ENCODE results near the gene CCL19. TPM values are rescaled to one million over a fixed set of nuclear protein-coding genes. Genes with fewer than 3 reads are reported as not detected.

CCL19 gene
- total RNA-seq, 1 donor: not detected

DNA sequence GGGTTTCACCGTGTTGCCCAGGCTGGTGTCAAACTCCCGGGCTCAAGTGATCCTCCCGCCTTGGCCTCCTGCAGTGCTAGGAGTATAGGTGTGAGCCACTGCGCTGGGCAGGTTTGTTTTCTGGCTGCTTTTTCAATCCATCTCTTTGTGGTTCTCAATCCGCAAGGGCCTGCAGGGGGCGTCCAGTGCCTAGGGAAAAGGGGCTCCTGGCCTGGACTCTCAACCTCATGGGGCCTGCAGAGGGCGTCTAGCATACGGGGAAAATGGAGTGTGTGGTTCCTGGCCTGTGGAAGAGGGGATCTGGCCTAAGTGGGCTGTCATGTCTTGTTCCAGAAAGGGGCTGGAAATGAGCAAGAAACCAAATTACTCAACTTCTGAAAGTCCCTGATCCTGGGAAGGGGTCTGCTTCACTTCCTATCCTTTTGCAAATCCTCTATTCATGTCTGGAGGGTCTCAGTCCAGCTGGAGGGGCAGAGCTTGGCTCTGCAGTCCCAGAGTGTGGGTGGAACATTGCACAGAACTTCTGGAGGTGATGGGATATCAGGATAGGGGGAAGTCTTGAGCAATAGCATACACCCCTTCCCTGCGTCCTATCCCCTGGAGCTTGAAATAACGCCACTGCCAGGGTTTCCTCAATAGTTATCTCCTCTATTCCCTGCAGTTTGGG is 15.9 kb downstream of the CCL19 start:
- Histone ChIP-seq H3K4me2 (ENCODE audit: insufficient read depth, low read length) (no peak overlapping the region), H3K9me3 (ENCODE audit: low read depth, low read length) (no peaks in the 10 kb centered on the region), H2AFZ (ENCODE audit: low read length) (no peak overlapping the region), H3K4me1 (ENCODE audit: insufficient read depth, low read length) (no peaks in the 10 kb centered on the region), H3K27me3 (ENCODE audit: insufficient read depth, low read length) (no peaks in the 10 kb centered on the region), H4K20me1 (ENCODE audit: insufficient read depth, low read length) (peaks cover 5% of the 10 kb centered on the region), H3K79me2 (ENCODE audit: insufficient read depth, low read length) (peaks cover 3% of the 10 kb centered on the region), H3K36me3 (ENCODE audit: insufficient read depth, low read length) (no peaks in the 10 kb centered on the region), H3K4me3 (ENCODE audit: insufficient read depth, low read length) (no peak overlapping the region), H3K27ac (ENCODE audit: low read depth, low read length) (no peak overlapping the region)
- TF ChIP-seq, protein P1, sequence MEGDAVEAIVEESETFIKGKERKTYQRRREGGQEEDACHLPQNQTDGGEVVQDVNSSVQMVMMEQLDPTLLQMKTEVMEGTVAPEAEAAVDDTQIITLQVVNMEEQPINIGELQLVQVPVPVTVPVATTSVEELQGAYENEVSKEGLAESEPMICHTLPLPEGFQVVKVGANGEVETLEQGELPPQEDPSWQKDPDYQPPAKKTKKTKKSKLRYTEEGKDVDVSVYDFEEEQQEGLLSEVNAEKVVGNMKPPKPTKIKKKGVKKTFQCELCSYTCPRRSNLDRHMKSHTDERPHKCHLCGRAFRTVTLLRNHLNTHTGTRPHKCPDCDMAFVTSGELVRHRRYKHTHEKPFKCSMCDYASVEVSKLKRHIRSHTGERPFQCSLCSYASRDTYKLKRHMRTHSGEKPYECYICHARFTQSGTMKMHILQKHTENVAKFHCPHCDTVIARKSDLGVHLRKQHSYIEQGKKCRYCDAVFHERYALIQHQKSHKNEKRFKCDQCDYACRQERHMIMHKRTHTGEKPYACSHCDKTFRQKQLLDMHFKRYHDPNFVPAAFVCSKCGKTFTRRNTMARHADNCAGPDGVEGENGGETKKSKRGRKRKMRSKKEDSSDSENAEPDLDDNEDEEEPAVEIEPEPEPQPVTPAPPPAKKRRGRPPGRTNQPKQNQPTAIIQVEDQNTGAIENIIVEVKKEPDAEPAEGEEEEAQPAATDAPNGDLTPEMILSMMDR (IDR thresholded peaks at IDR 0.05; ENCODE audit: extremely low read depth, low read depth, low read length): peak; percentile 86
- peak; percentile 79 for DNase-seq (ENCODE audit: insufficient read length, low spot score, missing footprints)

DNA sequence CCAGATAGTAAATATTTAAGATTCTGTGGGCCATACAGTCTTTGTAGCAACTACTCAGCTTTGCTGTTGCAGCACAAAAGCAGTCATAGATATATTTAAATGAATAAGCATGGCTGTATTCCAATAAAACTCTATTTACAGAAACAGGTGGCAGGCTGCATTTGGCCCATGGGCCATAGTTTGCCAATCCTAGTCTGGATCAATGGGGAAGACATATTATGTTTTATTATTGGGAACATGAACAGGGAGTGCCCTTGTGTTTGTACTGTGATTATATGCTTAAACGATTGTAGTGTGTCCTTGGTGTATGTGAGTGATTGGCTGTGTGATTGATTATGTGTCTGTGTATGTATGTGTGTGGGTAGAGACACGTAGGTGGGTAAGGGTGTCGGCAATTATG is 16.6 kb downstream of the CCL19 start:
- no peak overlapping the region for H2AFZ ChIP-seq (ENCODE audit: low read length)

DNA sequence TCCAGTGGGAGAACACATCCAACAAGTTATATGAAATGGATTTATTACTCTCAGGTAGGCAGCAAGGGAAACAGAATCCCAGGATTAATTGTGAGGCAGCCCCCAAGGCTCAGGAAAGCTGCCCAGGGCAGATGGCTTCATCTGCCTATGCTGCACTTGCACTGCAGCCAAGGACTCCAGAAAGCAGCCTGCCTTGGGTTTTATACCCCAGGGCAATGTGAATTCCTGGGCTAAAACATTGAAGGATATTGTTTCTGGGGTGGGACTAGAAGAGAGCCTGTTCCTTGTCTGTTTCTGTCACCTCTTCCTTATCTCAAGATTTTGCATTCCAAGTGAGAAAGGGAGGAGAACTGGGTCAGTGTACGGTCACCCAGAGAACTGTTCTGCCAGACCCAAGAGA is 19.8 kb downstream of the CCL19 start:
- Histone ChIP-seq H4K20me1 (ENCODE audit: insufficient read depth, low read length) (peaks cover 9% of the 10 kb centered on the region), H3K79me2 (ENCODE audit: insufficient read depth, low read length) (peaks cover 21% of the 10 kb centered on the region), H3K4me1 (ENCODE audit: insufficient read depth, low read length) (peaks cover 2% of the 10 kb centered on the region), H3K4me3 (ENCODE audit: insufficient read depth, low read length) (no peak overlapping the region), H2AFZ (ENCODE audit: low read length) (no peak overlapping the region), H3K36me3 (ENCODE audit: insufficient read depth, low read length) (no peaks in the 10 kb centered on the region), H3K27ac (ENCODE audit: low read depth, low read length) (no peak overlapping the region), H3K9me3 (ENCODE audit: low read depth, low read length) (no peaks in the 10 kb centered on the region), H3K4me2 (ENCODE audit: insufficient read depth, low read length) (no peak overlapping the region), H3K27me3 (ENCODE audit: insufficient read depth, low read length) (no peaks in the 10 kb centered on the region)
- TF ChIP-seq, protein P1 (IDR thresholded peaks at IDR 0.05; ENCODE audit: extremely low read depth, low read depth, low read length): no peak
- peak; percentile 22 for DNase-seq (ENCODE audit: insufficient read length, low spot score, missing footprints)

More for the DNA sequence above, 16.6 kb downstream of the CCL19 start:
- Histone ChIP-seq H3K9me3 (ENCODE audit: low read depth, low read length) (no peaks in the 10 kb centered on the region), H3K36me3 (ENCODE audit: insufficient read depth, low read length) (no peaks in the 10 kb centered on the region), H3K27me3 (ENCODE audit: insufficient read depth, low read length) (no peaks in the 10 kb centered on the region), H4K20me1 (ENCODE audit: insufficient read depth, low read length) (peaks cover 6% of the 10 kb centered on the region), H3K4me1 (ENCODE audit: insufficient read depth, low read length) (no peaks in the 10 kb centered on the region), H3K27ac (ENCODE audit: low read depth, low read length) (no peak overlapping the region), H3K4me2 (ENCODE audit: insufficient read depth, low read length) (no peak overlapping the region), H3K79me2 (ENCODE audit: insufficient read depth, low read length) (peaks cover 3% of the 10 kb centered on the region), H3K4me3 (ENCODE audit: insufficient read depth, low read length) (no peak overlapping the region)
- no peak for DNase-seq (ENCODE audit: insufficient read length, low spot score, missing footprints)
- TF ChIP-seq, protein P1 (IDR thresholded peaks at IDR 0.05; ENCODE audit: extremely low read depth, low read depth, low read length): no peak

DNA sequence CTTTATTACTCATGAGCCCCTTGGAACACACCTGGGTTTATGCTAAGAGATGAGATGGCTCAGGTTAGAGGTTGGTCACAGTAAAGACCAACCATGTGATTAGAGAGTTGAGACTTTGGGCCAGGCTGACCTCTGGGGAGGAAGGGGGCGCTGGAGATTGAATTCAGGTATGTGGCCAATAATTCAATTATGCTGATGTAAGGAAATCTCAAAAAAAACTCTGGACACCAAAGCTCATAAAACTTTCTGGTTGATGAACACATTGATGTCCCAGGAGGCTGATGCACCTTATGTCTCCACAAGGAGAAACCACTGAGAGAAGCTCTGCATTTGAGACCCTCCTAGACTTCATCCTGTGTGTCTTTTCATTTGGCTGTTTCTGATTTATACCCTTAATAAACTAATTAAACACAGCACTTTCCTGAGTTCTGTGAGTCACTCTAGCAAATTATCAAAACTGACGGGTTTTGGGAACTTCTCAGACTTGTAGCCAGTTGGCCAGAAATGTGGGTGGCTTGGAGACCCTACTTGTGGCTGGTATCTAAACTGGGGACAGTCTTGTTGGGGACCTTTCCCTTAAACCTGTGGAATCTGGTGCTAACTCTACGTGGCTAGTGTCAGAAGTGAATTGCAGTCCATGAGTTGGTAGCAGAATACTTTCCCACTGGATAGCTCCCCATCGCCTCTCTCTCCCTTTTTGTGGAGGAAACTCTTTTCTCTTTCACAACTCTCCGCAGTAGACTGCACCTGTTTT is 21.1 kb downstream of the CCL19 start:
- Histone ChIP-seq H3K36me3 (ENCODE audit: insufficient read depth, low read length) (no peaks in the 10 kb centered on the region), H3K27me3 (ENCODE audit: insufficient read depth, low read length) (no peaks in the 10 kb centered on the region), H3K4me2 (ENCODE audit: insufficient read depth, low read length) (no peak overlapping the region), H3K9me3 (ENCODE audit: low read depth, low read length) (no peaks in the 10 kb centered on the region), H3K27ac (ENCODE audit: low read depth, low read length) (no peak overlapping the region), H3K4me1 (ENCODE audit: insufficient read depth, low read length) (peaks cover 4% of the 10 kb centered on the region), H2AFZ (ENCODE audit: low read length) (no peak overlapping the region), H3K4me3 (ENCODE audit: insufficient read depth, low read length) (no peak overlapping the region), H3K79me2 (ENCODE audit: insufficient read depth, low read length) (peaks cover 24% of the 10 kb centered on the region), H4K20me1 (ENCODE audit: insufficient read depth, low read length) (peaks cover 9% of the 10 kb centered on the region)
- peak; percentile 10 for DNase-seq (ENCODE audit: insufficient read length, low spot score, missing footprints)
- TF ChIP-seq, protein P1 (IDR thresholded peaks at IDR 0.05; ENCODE audit: extremely low read depth, low read depth, low read length): no peak
